Esophagus muscularis mucosa (tissue), 4 donors: Measurements from ENCODE around the gene RXFP3. TPM values are rescaled to one million over a fixed set of nuclear protein-coding genes. Genes with fewer than 3 reads are reported as not detected.

Experiments used
- DNase-seq: peaks from one replicate; pipeline ENCODE4 v3.0.0-alpha.2; 2017; ENCODE audit errors: extremely low spot score
- H3K27ac ChIP-seq, 4 donors: fragments of 200-600 bp; sonication (generic); replicated peaks in 1 of 4; 1 replicate in 3 of 4; 2 replicates in 1 of 4; pipeline ENCODE4 v1.5.1; 2016 to 2019; ENCODE audit warnings: mild to moderate bottlenecking in 1 of 4
- H3K27me3 ChIP-seq, 4 donors: fragments of 200-600 bp; sonication (generic); one replicate each; pipeline versions ENCODE4 v1.5.1 to v1.6.0; 2016 to 2019
- H3K36me3 ChIP-seq, 4 donors: fragments of 200-600 bp; sonication (generic); one replicate each; pipeline ENCODE4 v1.5.1; 2016 to 2019
- H3K4me1 ChIP-seq, 4 donors: fragments of 200-600 bp; sonication (generic); one replicate each; pipeline ENCODE4 v1.5.1; 2016 to 2019
- H3K4me3 ChIP-seq, 4 donors: fragments of 200-600 bp; sonication (generic); 1 replicate in 2 of 4; 2 replicates in 2 of 4; pipeline ENCODE4 v1.5.1; 2016 to 2019; ENCODE audit warnings: mild to moderate bottlenecking in 4 of 4, moderate library complexity in 1 of 4
- H3K9me3 ChIP-seq, 4 donors: fragments of 200-600 bp; sonication (generic); 1 replicate in 3 of 4; 2 replicates in 1 of 4; pipeline ENCODE4 v1.5.1; 2016 to 2019
- CTCF ChIP-seq, 3 experiments: fragments of 200-600 bp in 2 of 3; fragments of 450-650 bp in 1 of 3; sonication (generic) in 2 of 3; IDR thresholded peaks; one replicate each; pipeline ENCODE4 v1.5.1; 2017 to 2019; ENCODE audit warnings: antibody characterized with exemption in 3 of 3, mild to moderate bottlenecking in 2 of 3, moderate library complexity in 1 of 3
- EP300 ChIP-seq: sonication (generic); formaldehyde crosslinking; IDR thresholded peaks from one replicate; pipeline ENCODE4 v1.6.1; 2017; ENCODE audit warnings: antibody characterized with exemption
- POLR2A ChIP-seq: fragments of 450-650 bp; IDR thresholded peaks from one replicate; pipeline ENCODE4 v1.6.1; 2017; ENCODE audit warnings: antibody characterized with exemption, moderate library complexity, mild to moderate bottlenecking, low read depth
- POLR2AphosphoS5 ChIP-seq, 2 donors: sonication (generic); formaldehyde crosslinking; IDR thresholded peaks; one replicate each; pipeline ENCODE4 v1.6.1; 2017; ENCODE audit warnings: antibody characterized with exemption in 2 of 2
- WGBS: methylation state at CpG from one replicate; pipeline ENCODE4 v1.1.5; 2018; 5-methylcytosine and 5-hydroxymethylcytosine counted together
- intact Hi-C: fragments of 100-400 bp; cut with DNase I; formaldehyde crosslinking; loops from one replicate; pipeline ENCODE4 v1.15.1; 2023
- total RNA-seq, 4 donors: library from RNA; depleted of rRNA; stranded (reverse); fragments of >200 nt; gene quantifications; one replicate each; pipeline versions ENCODE4 v1.1.0 to v1.2.1, GENCODE V29; 2016

RXFP3 gene
- total RNA-seq, 4 donors from 2014 or later = not detected

GRCh38 chr5:33891446-33891787, 44.8 kb upstream of the RXFP3 start:
- Histone ChIP-seq H3K4me1 (peaks cover 20 to 59% (median 55%) of the 10 kb centered on the region in 4 donors), H3K4me3 (peak overlapping the region; percentile 57 to 66 (median 60)), H3K27me3 (no peaks in the 10 kb centered on the region), H3K9me3 (no peaks in the 10 kb centered on the region), H3K36me3 (no peaks in the 10 kb centered on the region), H3K27ac (peak overlapping the region; percentile 67 to 84 (median 79))
- WGBS = 2% methylated on average over 6 of the region's 6 CpGs
- intact Hi-C loops = no loop called here
- DNase-seq = no peak
- TF ChIP-seq EP300 = no peak
- no peak for TF ChIP-seq POLR2A
- TF ChIP-seq POLR2AphosphoS5 (IDR thresholded peaks at IDR 0.05) = no peak
- TF ChIP-seq CTCF (IDR thresholded peaks at IDR 0.05) = no peak

DNA sequence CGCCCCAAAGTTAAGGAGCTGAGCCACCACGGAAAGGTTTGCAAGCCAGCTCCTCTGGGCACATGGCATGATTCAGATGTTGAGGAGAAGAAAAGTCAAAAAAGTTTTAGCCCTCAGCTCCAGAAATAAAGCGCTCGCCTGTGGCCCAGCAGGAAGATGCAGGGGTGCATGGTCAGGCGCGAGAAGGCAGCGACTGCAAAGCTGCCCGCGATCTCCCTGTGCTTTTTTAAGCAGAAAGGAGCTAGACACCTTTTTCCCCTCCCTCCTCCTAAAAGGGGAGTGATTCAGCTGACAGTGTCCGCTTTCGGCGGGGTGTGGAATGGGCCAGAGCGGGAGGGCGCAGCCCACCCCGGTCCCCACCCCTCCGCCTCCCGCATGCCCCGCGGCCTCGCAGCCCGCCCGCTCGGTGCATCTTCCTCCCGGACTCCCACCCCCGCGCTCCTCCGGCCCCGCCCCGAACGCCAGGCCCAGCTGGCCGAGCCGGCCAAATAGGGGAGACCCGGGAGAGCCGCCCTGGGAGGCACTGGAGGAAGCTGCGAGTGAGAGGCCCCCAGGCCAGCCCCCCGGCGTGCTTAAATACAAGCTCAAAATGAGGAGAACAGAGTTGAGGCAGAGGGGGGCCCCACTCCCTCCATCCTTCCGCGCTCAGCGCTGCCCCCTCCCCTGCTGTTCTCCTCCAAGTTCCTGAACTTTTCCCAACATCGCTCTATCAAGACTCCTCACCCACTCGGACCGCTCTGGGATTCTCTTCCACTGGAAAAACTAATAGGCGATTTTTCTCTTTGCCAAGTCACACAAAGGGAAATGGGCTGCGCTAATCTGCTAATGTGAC, 44.2 kb upstream of the RXFP3 start, which contains the start of gene ADAMTS12:
ADAMTS12 (minus strand) TSS at position 203 of the 832 bp plus-strand sequence; CDS start at position 69, 134 bp downstream.
- WGBS = 5% methylated on average over 26 of the region's 45 CpGs
- H3K36me3 ChIP-seq = no peaks in the 10 kb centered on the region
- DNase-seq = no peak
- H3K4me1 ChIP-seq = peaks cover 20 to 58% (median 54%) of the 10 kb centered on the region in 4 donors
- peak within 1 kb of the TSS; percentile 57 to 66 (median 60) for H3K4me3 ChIP-seq
- no peaks in the 10 kb centered on the region for H3K27me3 ChIP-seq
- TF ChIP-seq POLR2AphosphoS5 (IDR thresholded peaks at IDR 0.05) = peak in 1 of 2 donors; percentile 16
- no peak for TF ChIP-seq EP300
- no peaks in the 10 kb centered on the region for H3K9me3 ChIP-seq
- intact Hi-C loops = loop anchor here (2.0 kb wide), 1 partner anchor 451 kb away; the partner anchor contains the start of gene TARS1
- H3K27ac ChIP-seq = peak within 1 kb of the TSS; percentile 67 to 84 (median 79)

DNA sequence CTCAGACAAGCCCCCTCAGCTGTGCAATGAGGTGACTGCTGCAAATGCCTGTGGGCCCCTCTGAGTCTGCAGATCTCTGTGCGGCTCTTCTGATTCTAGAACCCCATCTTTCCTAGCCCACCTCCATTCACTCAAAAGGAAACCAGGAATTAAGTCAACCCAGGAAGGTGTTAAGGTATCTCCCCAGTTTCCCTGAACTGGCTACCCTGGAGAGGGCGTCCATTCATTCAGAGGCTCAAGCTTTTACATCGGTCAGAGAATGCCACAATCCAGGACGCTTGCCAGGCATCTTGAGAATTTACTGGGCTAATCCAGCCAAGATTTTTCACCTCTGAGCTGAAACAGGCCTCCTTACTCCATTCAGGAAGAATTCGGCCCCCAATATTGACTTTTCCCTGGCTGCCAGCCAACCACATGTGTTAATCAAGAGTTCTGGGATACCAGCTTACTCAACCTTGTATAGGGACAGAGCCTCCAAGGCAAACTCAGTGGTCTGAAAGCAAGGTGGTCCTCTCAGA, 43.5 kb upstream of the RXFP3 start:
- peak overlapping the region; percentile 57 to 66 (median 60) for H3K4me3 ChIP-seq
- peak overlapping the region; percentile 67 to 84 (median 79) for H3K27ac ChIP-seq
- H3K36me3 ChIP-seq = no peaks in the 10 kb centered on the region
- peaks cover 20 to 57% (median 51%) of the 10 kb centered on the region in 4 donors for H3K4me1 ChIP-seq
- DNase-seq = no peak
- intact Hi-C loops = loop anchor here (2.0 kb wide), 1 partner anchor 452 kb away; the partner anchor contains the start of gene TARS1
- WGBS = 20% methylated on average over 4 of the region's 5 CpGs
- TF ChIP-seq CTCF (IDR thresholded peaks at IDR 0.05) (no peak), POLR2AphosphoS5 (IDR thresholded peaks at IDR 0.05) (peak; percentile 14 to 31), EP300 (no peak), POLR2A (no peak)
- no peaks in the 10 kb centered on the region for H3K27me3 ChIP-seq
- H3K9me3 ChIP-seq = no peaks in the 10 kb centered on the region

DNA sequence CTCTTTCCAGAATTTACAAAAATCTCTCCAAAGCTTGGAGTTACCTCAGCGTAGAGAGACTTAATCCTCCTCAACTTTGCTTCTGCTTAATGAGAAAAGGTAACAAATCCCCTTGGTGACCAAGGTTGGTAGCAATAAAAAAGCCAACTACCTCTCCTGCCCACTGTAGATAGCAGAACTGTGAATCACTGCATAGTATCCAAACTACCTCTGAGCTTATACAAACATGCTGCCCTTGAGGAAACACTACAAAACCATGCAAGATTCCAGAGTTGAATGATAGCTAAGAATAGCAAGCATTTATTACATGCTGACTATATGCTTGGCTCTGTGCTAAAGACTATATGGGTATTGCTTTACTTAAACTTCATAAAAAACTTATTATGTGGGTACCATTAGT, 41.6 kb upstream of the RXFP3 start:
- no peak for TF ChIP-seq POLR2A
- TF ChIP-seq EP300 = no peak
- TF ChIP-seq POLR2AphosphoS5 (IDR thresholded peaks at IDR 0.05) = no peak
- TF ChIP-seq CTCF (IDR thresholded peaks at IDR 0.05) = no peak
- Histone ChIP-seq H3K27ac (no peak overlapping the region), H3K4me3 (no peak overlapping the region), H3K27me3 (no peaks in the 10 kb centered on the region), H3K4me1 (peaks cover 20 to 38% (median 36%) of the 10 kb centered on the region in 4 donors), H3K9me3 (no peaks in the 10 kb centered on the region), H3K36me3 (no peaks in the 10 kb centered on the region)
- DNase-seq = no peak
- intact Hi-C loops = no loop called here
- 92% methylated on average over 1 of the region's 1 CpG for WGBS

DNA sequence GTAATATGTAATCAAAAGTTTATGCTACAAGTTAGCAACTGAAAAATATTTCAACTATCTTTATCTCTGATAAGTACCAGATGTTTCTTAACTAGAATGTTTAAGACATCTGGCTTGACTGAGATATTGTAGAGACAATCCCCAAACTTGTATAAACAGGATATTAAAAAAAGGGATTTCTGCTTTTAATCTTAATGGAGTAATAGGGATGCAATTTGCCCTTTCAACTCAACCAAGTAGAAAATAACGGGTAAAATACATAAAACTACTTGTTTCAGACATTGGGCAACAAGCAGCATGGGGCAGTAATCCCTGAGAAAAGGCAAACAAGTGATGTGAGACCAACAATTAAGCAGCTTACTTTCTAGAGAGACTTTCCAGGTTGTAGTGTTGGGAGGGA, 35.0 kb upstream of the RXFP3 start:
- WGBS = 75% methylated on average over 1 of the region's 1 CpG
- Histone ChIP-seq H3K4me3 (no peak overlapping the region), H3K9me3 (peaks cover 0 to 13% (median 6%) of the 10 kb centered on the region in 4 donors), H3K4me1 (no peaks in the 10 kb centered on the region), H3K27ac (no peak overlapping the region), H3K36me3 (no peaks in the 10 kb centered on the region), H3K27me3 (no peaks in the 10 kb centered on the region)
- TF ChIP-seq POLR2A (no peak), EP300 (no peak), CTCF (IDR thresholded peaks at IDR 0.05) (no peak), POLR2AphosphoS5 (IDR thresholded peaks at IDR 0.05) (no peak)
- intact Hi-C loops = no loop called here
- no peak for DNase-seq
